MM.1S (cell line): ENCODE measurements around the gene AP2S1.

Source experiments
- CTCF ChIP-seq: fragments of 300-600 bp; sonication (generic); IDR thresholded peaks from 2 replicates; pipeline ENCODE4 v1.5.1; 2016; ENCODE audit warnings: antibody characterized with exemption, low read length, mixed read lengths
- EZH2 ChIP-seq: fragments of 300-600 bp; sonication (generic); optimal IDR thresholded peaks from 2 replicates; pipeline ENCODE3; 2017; ENCODE audit warnings: low read depth, mild to moderate bottlenecking, antibody characterized with exemption, low read length, mixed read lengths

- TF ChIP-seq CTCF (no peak), EZH2 (no peak)
Observed at GRCh38 chr19:46885411-46885810, 34.8 kb upstream of the AP2S1 start.
